GM23248 (cell line): Measurements from ENCODE around the gene TMEM117.

Source experiments
- EZH2 ChIP-seq: fragments of 200-600 bp; sonication (generic); IDR thresholded peaks from 2 replicates; pipeline ENCODE4 v1.6.1; 2018; ENCODE audit warnings: antibody characterized with exemption, mild to moderate bottlenecking; ENCODE audit not compliant: insufficient read depth, poor library complexity, severe bottlenecking
- EZH2phosphoT487 ChIP-seq: fragments of 200-600 bp; sonication (generic); IDR thresholded peaks from 2 replicates; pipeline ENCODE4 v1.6.1; 2018; ENCODE audit warnings: antibody characterized with exemption, moderate library complexity, mild to moderate bottlenecking, low read depth; ENCODE audit not compliant: insufficient read depth

GRCh38 chr12:44227616-44228015 is 391.7 kb downstream of the TMEM117 start:
- TF ChIP-seq EZH2: no peak
- no peak for TF ChIP-seq EZH2phosphoT487
